ENCODE data around the gene GIMAP8. TPM values are rescaled to one million over a fixed set of nuclear protein-coding genes. Genes with fewer than 3 reads are reported as not detected.

GIMAP8 gene
- total RNA-seq, 1 experiment from 2014 or later, result not detected

- H2BK5ac ChIP-seq (ENCODE audit: insufficient read length, low read length), result no peak overlapping the region
- H4K20me1 ChIP-seq (ENCODE audit: control insufficient read depth, insufficient read depth, insufficient read length), result no peaks in the 10 kb centered on the region
- no peaks in the 10 kb centered on the region for H3K9me3 ChIP-seq (ENCODE audit: control insufficient read depth, low read depth, low read length)
- no peak overlapping the region for H3K18ac ChIP-seq (ENCODE audit: insufficient read length, low read depth, low read length)
- no peak for DNase-seq
- Mint-ChIP-seq H3K27me3 (ENCODE audit: low read depth) (no peaks in the 10 kb centered on the region; the same call in 1 of the 2 replicates), H3K9me3 (no peaks in the 10 kb centered on the region; a peak in 1 of 5 replicates), H3K4me1 (peaks cover 20 to 33% of the 10 kb centered on the region in 2 experiments), H3K4me3 (no peak overlapping the region), H3K36me3 (ENCODE audit: insufficient read depth in 1 of 3, low read depth in 3 of 3) (peaks cover 14 to 46% (median 44%) of the 10 kb centered on the region in 3 experiments), H3K27ac (peak overlapping the region in 2 of 3 experiments; percentile 56 to 78; a peak in 4 of 7 replicates)
- no peaks in the 10 kb centered on the region for H3K79me2 ChIP-seq (ENCODE audit: insufficient read depth, low read length)
- H3K27me3 ChIP-seq (ENCODE audit: insufficient read depth, low read length), result no peaks in the 10 kb centered on the region
- H3T11ph ChIP-seq (ENCODE audit: low read length), result no peak overlapping the region
- no peak overlapping the region for H3K4ac ChIP-seq (ENCODE audit: low read depth, low read length)
- no peak overlapping the region for H2BK12ac ChIP-seq (ENCODE audit: insufficient read length, low read depth, low read length)
- H2BK15ac ChIP-seq (ENCODE audit: low read depth, low read length), result no peak overlapping the region
- no peak overlapping the region for H2AK5ac ChIP-seq (ENCODE audit: insufficient read length, low read length)
- no peak overlapping the region for H3K9ac ChIP-seq (ENCODE audit: extremely low read depth, insufficient read length, low read length)
- peaks cover 5% of the 10 kb centered on the region; the same call in 1 of the 2 replicates for H3K4me1 ChIP-seq (ENCODE audit: insufficient read depth, low read length)
- no peak overlapping the region for H2BK120ac ChIP-seq (ENCODE audit: low read depth, low read length, poor library complexity, severe bottlenecking)
- H3K56ac ChIP-seq (ENCODE audit: insufficient read length, low read depth, low read length), result no peak overlapping the region
- TF ChIP-seq CTCF (conservative IDR thresholded peaks at IDR 0.05), result no peak
- no peak overlapping the region for H4K8ac ChIP-seq (replicated peaks; ENCODE audit: insufficient read length, low read depth, low read length)
- H2AFZ ChIP-seq (ENCODE audit: low read length), result no peak overlapping the region
- H4K91ac ChIP-seq (ENCODE audit: insufficient read length, low read depth, low read length), result no peak overlapping the region
- H2BK20ac ChIP-seq (ENCODE audit: low read depth, low read length, poor library complexity, severe bottlenecking), result no peak overlapping the region
- H3K27ac ChIP-seq (ENCODE audit: insufficient read length, low read depth, low read length), result no peak overlapping the region
- H4K5ac ChIP-seq (ENCODE audit: insufficient read length, low read depth, low read length), result no peak overlapping the region
- H3K4me2 ChIP-seq (ENCODE audit: insufficient read depth, insufficient read length, low read length), result no peak overlapping the region
- WGBS (ENCODE audit: extremely low coverage, insufficient read length, low lambda C conversion rate), result no CpG with 5 or more reads among the region's 10 CpGs
- no peak overlapping the region for H3K23ac ChIP-seq (ENCODE audit: insufficient read length, low read depth, low read length)
- peaks cover 3% of the 10 kb centered on the region for H3K23me2 ChIP-seq (ENCODE audit: insufficient read length, low read depth, low read length, poor library complexity, severe bottlenecking)
- H3K14ac ChIP-seq (ENCODE audit: insufficient read depth, low read length), result no peak overlapping the region
- no peaks in the 10 kb centered on the region for H3K79me1 ChIP-seq (ENCODE audit: insufficient read depth, low read depth, low read length, poor library complexity, severe bottlenecking)
Measured at GRCh38 chr7:150410680-150411346, 39.6 kb upstream of the GIMAP8 start.

Measured in H9 (cell line).